Pancreas (tissue), 10 donors: Measurements from ENCODE around the gene EXOG. TPM values are rescaled to one million over a fixed set of nuclear protein-coding genes. Genes with fewer than 3 reads are reported as not detected.
A peak's percentile ranks its signal among the peaks of the same experiment; 100 is the strongest.

ENCODE experiments used
- ATAC-seq, 4 donors: fragments of 200-7000 bp; cut with Tn5 transposase; one replicate each; pipeline versions ENCODE4 v1.8.0 to v1.9.1; 2020; ENCODE audit warnings: mild to moderate bottlenecking in 4 of 4, moderate library complexity in 4 of 4
- DNase-seq, 6 donors: peaks; one replicate each; pipeline ENCODE4 v3.0.0-alpha.2; 2020
- FAIRE-seq: peaks from 2 replicates; lab custom pipeline; 2012; peaks lifted over from hg19 to GRCh38; lab: Jason Lieb, UNC
- H3K27ac ChIP-seq, 4 donors: fragments of 200-600 bp; sonication (generic); 1 replicate in 3 of 4; 2 replicates in 1 of 4; pipeline versions ENCODE4 v1.5.0 to v1.8.0; 2020
- H3K27me3 ChIP-seq, 4 donors: fragments of 200-600 bp; one replicate each; pipeline ENCODE4 v1.8.0; 2021
- H3K36me3 ChIP-seq, 3 donors: fragments of 200-600 bp; sonication (generic) in 1 of 3; one replicate each; pipeline versions ENCODE4 v1.5.0 to v1.8.0; 2020 to 2021
- H3K4me1 ChIP-seq, 3 donors: fragments of 200-600 bp; one replicate each; pipeline ENCODE4 v1.8.0; 2021
- H3K4me3 ChIP-seq, 4 donors: fragments of 200-600 bp; sonication (generic) in 2 of 4; one replicate each; pipeline versions ENCODE4 v1.5.0 to v1.8.0; 2020 to 2021
- H3K9me3 ChIP-seq, 4 donors: fragments of 200-600 bp; one replicate each; pipeline ENCODE4 v1.8.0; 2021
- WGBS, 2 donors: extraction: QIAGEN DNeasy Blood & Tissue Kit; methylation state at CpG; one replicate each; pipeline ENCODE4 v1.1.7; 2013; 5-methylcytosine and 5-hydroxymethylcytosine counted together
- intact Hi-C, 3 donors: fragments of 100-400 bp; cut with DNase I; formaldehyde crosslinking; loops; one replicate each; pipeline versions ENCODE4 v1.11.1 to v1.14.2; 2022
- polyA plus RNA-seq, 2 donors: library from polyadenylated mRNA; stranded (reverse); fragments of 200-250 nt; gene quantifications; one replicate each; pipeline ENCODE4 v1.2.3, GENCODE V29; 2013
- total RNA-seq, 6 donors: library from RNA; stranded (reverse); fragmentation: NEBNext Ultra II Directional in 4 of 6; extraction: Animal tissue kit (Norgen Biotek cat#: 25700) in 4 of 6; gene quantifications; one replicate each; pipeline versions ENCODE4 v1.2.1 to v1.2.4, GENCODE V29; 2021 to 2023
- TF ChIP-seq, protein P1 (sequence below), 4 donors: fragments of 200-600 bp; sonication (generic) in 3 of 4; IDR thresholded peaks; one replicate each; pipeline versions ENCODE4 v1.5.0 to v1.8.0; 2021; ENCODE audit warnings: antibody characterized with exemption in 4 of 4
- donor health status: healthy with polysubstance abuse.
- donor health status: DM: no; HTN: no; CAD: no; lungs with moderate emphysema.
- donor health status: DM: no; HTN: no; CAD: no.
- donor health status: control.
- donor health status: control.
- donor health status: Bipolar disorder and iron deficiency.
- donor health status: DM: yes; HTN: yes; CAD: no.
- donor health status: DM: no; HTN: no; CAD: no.
- donor health status: DM: no; HTN: no; CAD: no.
- donor health status: DM: yes; HTN: yes; CAD: no.

EXOG gene
- total and polyA plus RNA-seq, 8 donors: 3.7 to 10.3 (median 4.6) TPM

DNA sequence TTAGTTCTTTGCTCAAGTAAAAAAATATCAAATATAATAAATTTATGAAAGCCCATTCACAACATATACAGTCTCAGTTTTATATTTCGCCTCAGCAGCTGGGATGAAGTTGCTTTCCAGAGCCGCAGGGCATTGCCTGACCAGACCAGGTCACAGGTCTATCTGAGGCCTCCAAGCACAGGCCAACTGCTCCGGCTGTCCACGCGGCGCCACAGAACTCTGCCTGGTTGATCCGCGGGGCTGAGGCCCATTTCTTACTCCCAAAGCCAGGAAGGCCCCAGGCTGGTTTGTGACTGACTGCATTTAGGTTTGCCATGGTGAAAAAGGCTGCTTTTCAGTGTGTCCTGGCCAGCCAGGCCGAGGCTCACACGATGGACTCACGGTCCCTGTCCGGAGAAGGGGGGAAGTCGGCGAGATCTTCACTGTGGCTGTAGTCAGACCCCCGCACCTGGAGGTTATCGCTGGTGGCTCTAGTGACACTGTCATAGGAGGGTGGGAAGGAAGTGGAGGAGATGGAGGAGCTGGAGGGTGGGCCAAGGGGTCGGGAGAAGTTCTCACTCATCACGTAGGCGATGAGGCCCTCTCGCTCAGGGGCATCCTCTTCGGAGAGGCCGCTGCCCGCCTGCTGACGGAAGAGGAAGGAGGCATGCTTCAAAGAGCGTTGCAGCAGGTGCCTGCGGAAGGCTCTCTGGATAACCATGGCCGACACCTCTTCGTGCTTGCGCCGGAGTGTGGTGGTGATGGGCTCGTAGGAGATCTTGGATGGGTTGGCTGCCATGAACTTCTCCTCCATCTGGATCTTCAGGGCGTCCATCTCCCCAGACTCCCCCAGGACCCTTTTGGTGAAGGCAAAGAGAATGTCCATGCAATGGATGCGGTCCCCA is 54.1 kb downstream of the EXOG start:
- Histone ChIP-seq H3K27me3 (no peaks in the 10 kb centered on the region), H3K36me3 (no peaks in the 10 kb centered on the region), H3K4me1 (no peaks in the 10 kb centered on the region), H3K4me3 (no peak overlapping the region), H3K9me3 (no peaks in the 10 kb centered on the region), H3K27ac (no peak overlapping the region)
- intact Hi-C loops: no loop called here
- WGBS, 2 donors: 90 to 93% methylated on average over 33 of the region's 33 CpGs
- FAIRE-seq: no peak
- TF ChIP-seq, protein P1, sequence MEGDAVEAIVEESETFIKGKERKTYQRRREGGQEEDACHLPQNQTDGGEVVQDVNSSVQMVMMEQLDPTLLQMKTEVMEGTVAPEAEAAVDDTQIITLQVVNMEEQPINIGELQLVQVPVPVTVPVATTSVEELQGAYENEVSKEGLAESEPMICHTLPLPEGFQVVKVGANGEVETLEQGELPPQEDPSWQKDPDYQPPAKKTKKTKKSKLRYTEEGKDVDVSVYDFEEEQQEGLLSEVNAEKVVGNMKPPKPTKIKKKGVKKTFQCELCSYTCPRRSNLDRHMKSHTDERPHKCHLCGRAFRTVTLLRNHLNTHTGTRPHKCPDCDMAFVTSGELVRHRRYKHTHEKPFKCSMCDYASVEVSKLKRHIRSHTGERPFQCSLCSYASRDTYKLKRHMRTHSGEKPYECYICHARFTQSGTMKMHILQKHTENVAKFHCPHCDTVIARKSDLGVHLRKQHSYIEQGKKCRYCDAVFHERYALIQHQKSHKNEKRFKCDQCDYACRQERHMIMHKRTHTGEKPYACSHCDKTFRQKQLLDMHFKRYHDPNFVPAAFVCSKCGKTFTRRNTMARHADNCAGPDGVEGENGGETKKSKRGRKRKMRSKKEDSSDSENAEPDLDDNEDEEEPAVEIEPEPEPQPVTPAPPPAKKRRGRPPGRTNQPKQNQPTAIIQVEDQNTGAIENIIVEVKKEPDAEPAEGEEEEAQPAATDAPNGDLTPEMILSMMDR (IDR thresholded peaks at IDR 0.05): no peak
- peak in 1 of 6 donors; percentile 34 for DNase-seq
- no peak for ATAC-seq

DNA sequence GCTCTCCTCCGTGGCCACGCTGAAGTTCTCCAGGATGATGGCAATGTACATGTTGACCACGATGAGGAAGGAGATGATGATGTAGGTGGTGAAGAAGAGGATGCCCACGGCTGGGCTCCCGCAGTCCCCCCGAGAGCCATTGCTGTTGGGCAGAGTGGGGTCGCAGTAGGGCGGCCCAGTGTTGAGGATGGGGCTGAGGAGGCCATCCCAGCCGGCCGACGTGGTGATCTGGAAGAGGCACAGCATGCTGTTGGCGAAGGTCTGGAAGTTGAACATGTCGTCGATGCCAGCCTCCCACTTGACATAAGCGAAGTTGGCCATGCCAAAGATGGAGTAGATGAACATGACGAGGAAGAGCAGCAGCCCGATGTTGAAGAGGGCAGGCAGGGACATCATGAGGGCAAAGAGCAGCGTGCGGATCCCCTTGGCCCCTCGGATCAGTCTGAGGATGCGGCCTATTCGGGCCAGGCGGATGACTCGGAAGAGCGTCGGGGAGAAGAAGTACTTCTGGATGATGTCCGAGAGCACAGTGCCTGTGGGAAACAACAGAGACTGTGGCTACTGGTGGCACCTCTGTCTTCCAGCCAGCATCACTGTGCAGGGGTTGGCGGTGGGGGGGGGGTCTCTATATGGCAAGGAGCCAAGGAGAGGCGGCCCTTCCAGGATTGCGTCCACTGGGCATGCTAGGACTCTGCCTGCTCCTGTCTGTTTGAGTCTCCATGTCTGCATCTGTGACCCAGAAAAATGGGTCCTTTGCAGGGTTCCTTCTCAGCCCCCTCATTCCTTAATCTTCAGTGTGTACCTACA is 55.1 kb downstream of the EXOG start:
- DNase-seq (peak in 1 of 6 donors; percentile 44), FAIRE-seq (no peak), ATAC-seq (no peak)
- 83 to 88% methylated on average over 30 of the region's 30 CpGs for WGBS, 2 donors
- intact Hi-C loops: no loop called here
- H3K36me3 ChIP-seq: no peaks in the 10 kb centered on the region
- no peaks in the 10 kb centered on the region for H3K4me1 ChIP-seq
- H3K27ac ChIP-seq: no peak overlapping the region
- no peak overlapping the region for H3K4me3 ChIP-seq
- H3K27me3 ChIP-seq: no peaks in the 10 kb centered on the region
- TF ChIP-seq, protein P1 (IDR thresholded peaks at IDR 0.05): no peak
- H3K9me3 ChIP-seq: no peaks in the 10 kb centered on the region

DNA sequence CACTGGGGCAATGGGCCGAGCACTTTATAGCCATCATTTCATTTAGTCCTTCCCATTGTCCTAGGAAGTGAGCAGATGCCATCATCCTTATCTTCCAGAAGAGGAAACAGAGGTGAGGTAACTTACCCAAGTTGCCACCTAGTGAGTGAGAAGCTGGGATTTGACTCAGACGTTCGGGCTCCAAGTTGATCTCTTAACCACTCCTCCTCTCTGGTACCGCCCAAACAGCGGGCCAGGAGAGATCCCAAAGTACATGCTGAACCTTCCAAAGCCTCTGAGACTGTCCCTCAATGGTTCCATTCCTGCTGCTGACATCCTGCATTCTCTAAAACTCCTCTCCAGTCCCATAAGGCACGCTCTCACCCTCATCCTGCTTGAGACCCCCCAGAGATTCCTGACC is 56.2 kb downstream of the EXOG start:
- Histone ChIP-seq H3K4me1 (no peaks in the 10 kb centered on the region), H3K9me3 (no peaks in the 10 kb centered on the region), H3K4me3 (no peak overlapping the region), H3K36me3 (no peaks in the 10 kb centered on the region), H3K27me3 (no peaks in the 10 kb centered on the region), H3K27ac (no peak overlapping the region)
- intact Hi-C loops: no loop called here
- WGBS, 2 donors: 61 to 72% methylated on average over 6 of the region's 6 CpGs
- DNase-seq (no peak), ATAC-seq (no peak), FAIRE-seq (no peak)
- TF ChIP-seq, protein P1 (IDR thresholded peaks at IDR 0.05): no peak

DNA sequence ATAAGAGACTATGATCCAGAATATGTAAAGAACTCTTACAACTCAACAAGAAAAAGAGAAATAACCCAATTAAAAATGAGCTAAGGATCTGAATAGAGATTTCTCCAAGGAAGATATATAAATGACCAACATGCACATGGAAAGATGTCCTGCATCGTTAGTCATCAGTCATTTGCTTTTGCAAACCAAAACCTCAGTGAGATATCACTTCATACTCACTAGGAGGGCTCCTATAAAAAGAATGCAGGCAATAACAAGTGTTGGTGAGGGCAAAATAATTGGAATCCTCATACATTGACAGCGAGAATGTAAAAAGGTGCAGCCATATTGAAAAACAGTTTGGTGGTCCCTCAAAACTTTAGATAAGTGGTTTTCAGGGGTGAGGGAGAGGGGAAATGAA is 56.9 kb downstream of the EXOG start:
- H3K4me3 ChIP-seq: no peak overlapping the region
- no peak for DNase-seq
- intact Hi-C loops: no loop called here
- no peaks in the 10 kb centered on the region for H3K9me3 ChIP-seq
- H3K27ac ChIP-seq: no peak overlapping the region
- WGBS, 2 donors: 78 to 84% methylated on average over 2 of the region's 2 CpGs
- H3K27me3 ChIP-seq: no peaks in the 10 kb centered on the region
- FAIRE-seq: no peak
- H3K36me3 ChIP-seq: no peaks in the 10 kb centered on the region
- TF ChIP-seq, protein P1 (IDR thresholded peaks at IDR 0.05): no peak
- ATAC-seq: no peak
- no peaks in the 10 kb centered on the region for H3K4me1 ChIP-seq
